MM.1S (cell line): ENCODE results near the gene ZNRF1.

ENCODE experiments used
- DNase-seq: peaks from one replicate; pipeline ENCODE4 v3.0.0-alpha.2; 2015
- H2AFZ ChIP-seq: fragments of 300-600 bp; sonication (generic); 2 replicates; pipeline ENCODE4 v1.6.0; 2016; ENCODE audit warnings: antibody characterized with exemption, low read length
- H3F3A ChIP-seq: fragments of 300-600 bp; sonication (generic); 2 replicates; pipeline ENCODE4 v1.6.1; 2016; ENCODE audit warnings: mild to moderate bottlenecking, antibody characterized with exemption, low read length, moderate library complexity, mixed read lengths; ENCODE audit not compliant: insufficient read depth
- H3K27ac ChIP-seq: fragments of 300-600 bp; sonication (generic); 2 replicates; pipeline ENCODE4 v1.5.1; 2016; ENCODE audit warnings: mild to moderate bottlenecking, low read length
- H3K27me3 ChIP-seq: fragments of 300-600 bp; sonication (generic); replicated peaks from 2 replicates; pipeline ENCODE4 v1.6.0; 2016; ENCODE audit warnings: low read length; ENCODE audit not compliant: insufficient read depth
- H3K36me3 ChIP-seq: fragments of 300-600 bp; sonication (generic); replicated peaks from 2 replicates; pipeline ENCODE4 v1.6.1; 2016; ENCODE audit warnings: mild to moderate bottlenecking, low read length, mixed read lengths; ENCODE audit not compliant: insufficient read depth
- H3K4me1 ChIP-seq: fragments of 300-600 bp; sonication (generic); 2 replicates; pipeline ENCODE4 v1.6.1; 2016; ENCODE audit warnings: low read length, mixed read lengths
- H3K4me2 ChIP-seq: fragments of 300-600 bp; sonication (generic); 2 replicates; pipeline ENCODE4 v1.6.0; 2016; ENCODE audit warnings: low read depth, low read length
- H3K4me3 ChIP-seq: fragments of 300-600 bp; sonication (generic); 2 replicates; pipeline ENCODE4 v1.5.1; 2016; ENCODE audit warnings: low read length, mixed read lengths
- H3K79me2 ChIP-seq: fragments of 300-600 bp; sonication (generic); 2 replicates; pipeline ENCODE4 v1.6.1; 2016; ENCODE audit warnings: mixed run types, low read length, mixed read lengths
- H3K9ac ChIP-seq: fragments of 300-600 bp; sonication (generic); 2 replicates; pipeline ENCODE4 v1.6.1; 2016; ENCODE audit warnings: low read length, mixed read lengths
- H3K9me2 ChIP-seq: fragments of 300-600 bp; sonication (generic); replicated peaks from 2 replicates; pipeline ENCODE4 v1.6.1; 2016; ENCODE audit warnings: mild to moderate bottlenecking, low read length, mixed read lengths; ENCODE audit not compliant: insufficient read depth
- H3K9me3 ChIP-seq: fragments of 300-600 bp; sonication (generic); replicated peaks from 2 replicates; pipeline ENCODE4 v1.6.1; 2016; ENCODE audit warnings: mild to moderate bottlenecking, low read length, mixed read lengths; ENCODE audit not compliant: insufficient read depth
- H4K20me1 ChIP-seq: fragments of 300-600 bp; sonication (generic); 2 replicates; pipeline ENCODE4 v1.6.1; 2016; ENCODE audit warnings: mild to moderate bottlenecking, low read length, moderate library complexity, mixed read lengths; ENCODE audit not compliant: insufficient read depth
- EZH2 ChIP-seq: fragments of 300-600 bp; sonication (generic); optimal IDR thresholded peaks from 2 replicates; pipeline ENCODE3; 2017; ENCODE audit warnings: low read depth, mild to moderate bottlenecking, antibody characterized with exemption, low read length, mixed read lengths
- EZH2phosphoT487 ChIP-seq: fragments of 300-600 bp; sonication (generic); IDR thresholded peaks from 2 replicates; pipeline ENCODE4 v1.6.1; 2018; ENCODE audit warnings: antibody characterized with exemption, low read length
- TF ChIP-seq, protein P1 (sequence below): fragments of 300-600 bp; sonication (generic); IDR thresholded peaks from 2 replicates; pipeline ENCODE4 v1.5.1; 2016; ENCODE audit warnings: antibody characterized with exemption, low read length, mixed read lengths

The ZNRF1 gene

DNA sequence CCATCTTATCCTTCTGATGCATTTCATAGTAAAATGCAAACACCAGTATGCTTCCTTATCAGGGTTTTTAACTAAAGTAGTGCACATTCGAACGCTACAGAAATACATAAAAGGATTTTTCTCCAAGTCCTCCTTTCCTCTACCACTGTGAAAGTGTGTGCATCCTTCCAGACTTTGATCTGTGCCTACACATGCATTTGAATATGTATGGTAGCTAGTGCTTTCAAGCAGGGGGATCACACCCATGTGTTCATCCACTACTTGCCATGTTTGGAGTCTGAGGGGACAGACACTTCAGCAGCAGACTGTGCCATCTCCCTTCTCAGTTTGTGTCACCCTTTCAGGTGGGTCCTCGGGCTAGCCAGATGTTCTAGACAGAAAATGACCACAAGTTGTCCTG, 102.8 kb downstream of the ZNRF1 start:
- H3K4me1 ChIP-seq: no peaks in the 10 kb centered on the region

DNA sequence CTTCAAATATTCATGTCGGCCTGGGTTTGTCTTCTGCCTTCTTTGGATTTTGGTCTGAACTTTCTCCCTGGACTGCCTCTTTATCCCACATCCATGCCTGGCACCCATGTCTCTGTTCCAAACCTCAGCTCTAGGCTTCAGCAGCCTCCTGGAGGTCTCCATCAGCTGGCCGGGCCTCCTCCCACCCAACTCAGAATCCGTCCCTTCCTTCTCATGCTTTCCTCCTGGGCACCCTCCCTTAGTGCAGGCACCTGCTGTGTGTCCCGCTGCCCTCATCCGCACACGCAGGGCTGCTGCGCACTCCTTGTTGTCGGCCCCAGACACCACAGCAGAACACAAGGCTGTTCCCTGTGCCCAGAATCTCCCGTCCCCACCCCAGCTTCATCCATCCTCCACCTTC, 103.8 kb downstream of the ZNRF1 start:
- no peaks in the 10 kb centered on the region for H3K9me3 ChIP-seq
- no peaks in the 10 kb centered on the region for H3K36me3 ChIP-seq
- H3K4me2 ChIP-seq: no peak overlapping the region
- no peak overlapping the region for H3K27ac ChIP-seq
- H3K9me2 ChIP-seq: no peaks in the 10 kb centered on the region
- no peaks in the 10 kb centered on the region for H3K27me3 ChIP-seq
- no peaks in the 10 kb centered on the region for H3K4me1 ChIP-seq
- DNase-seq: no peak
- no peaks in the 10 kb centered on the region for H4K20me1 ChIP-seq
- TF ChIP-seq EZH2 (no peak), EZH2phosphoT487 (no peak)
- TF ChIP-seq, protein P1, sequence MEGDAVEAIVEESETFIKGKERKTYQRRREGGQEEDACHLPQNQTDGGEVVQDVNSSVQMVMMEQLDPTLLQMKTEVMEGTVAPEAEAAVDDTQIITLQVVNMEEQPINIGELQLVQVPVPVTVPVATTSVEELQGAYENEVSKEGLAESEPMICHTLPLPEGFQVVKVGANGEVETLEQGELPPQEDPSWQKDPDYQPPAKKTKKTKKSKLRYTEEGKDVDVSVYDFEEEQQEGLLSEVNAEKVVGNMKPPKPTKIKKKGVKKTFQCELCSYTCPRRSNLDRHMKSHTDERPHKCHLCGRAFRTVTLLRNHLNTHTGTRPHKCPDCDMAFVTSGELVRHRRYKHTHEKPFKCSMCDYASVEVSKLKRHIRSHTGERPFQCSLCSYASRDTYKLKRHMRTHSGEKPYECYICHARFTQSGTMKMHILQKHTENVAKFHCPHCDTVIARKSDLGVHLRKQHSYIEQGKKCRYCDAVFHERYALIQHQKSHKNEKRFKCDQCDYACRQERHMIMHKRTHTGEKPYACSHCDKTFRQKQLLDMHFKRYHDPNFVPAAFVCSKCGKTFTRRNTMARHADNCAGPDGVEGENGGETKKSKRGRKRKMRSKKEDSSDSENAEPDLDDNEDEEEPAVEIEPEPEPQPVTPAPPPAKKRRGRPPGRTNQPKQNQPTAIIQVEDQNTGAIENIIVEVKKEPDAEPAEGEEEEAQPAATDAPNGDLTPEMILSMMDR: no peak
- H3K79me2 ChIP-seq: no peaks in the 10 kb centered on the region
- no peak overlapping the region for H3K9ac ChIP-seq
- H2AFZ ChIP-seq: no peak overlapping the region
- H3K4me3 ChIP-seq: no peak overlapping the region
- H3F3A ChIP-seq: no peaks in the 10 kb centered on the region

More for the DNA sequence above, 102.8 kb downstream of the ZNRF1 start:
- DNase-seq: no peak
- H3K9ac ChIP-seq: no peak overlapping the region
- H3K27me3 ChIP-seq: no peaks in the 10 kb centered on the region
- no peaks in the 10 kb centered on the region for H3K79me2 ChIP-seq
- H3F3A ChIP-seq: no peaks in the 10 kb centered on the region
- no peaks in the 10 kb centered on the region for H3K9me2 ChIP-seq
- no peaks in the 10 kb centered on the region for H3K36me3 ChIP-seq
- no peak overlapping the region for H2AFZ ChIP-seq
- no peak overlapping the region for H3K4me3 ChIP-seq
- H3K27ac ChIP-seq: no peak overlapping the region
- TF ChIP-seq, protein P1: no peak
- no peak for TF ChIP-seq EZH2
- TF ChIP-seq EZH2phosphoT487: no peak
- no peak overlapping the region for H3K4me2 ChIP-seq
- H3K9me3 ChIP-seq: no peaks in the 10 kb centered on the region
- no peaks in the 10 kb centered on the region for H4K20me1 ChIP-seq

DNA sequence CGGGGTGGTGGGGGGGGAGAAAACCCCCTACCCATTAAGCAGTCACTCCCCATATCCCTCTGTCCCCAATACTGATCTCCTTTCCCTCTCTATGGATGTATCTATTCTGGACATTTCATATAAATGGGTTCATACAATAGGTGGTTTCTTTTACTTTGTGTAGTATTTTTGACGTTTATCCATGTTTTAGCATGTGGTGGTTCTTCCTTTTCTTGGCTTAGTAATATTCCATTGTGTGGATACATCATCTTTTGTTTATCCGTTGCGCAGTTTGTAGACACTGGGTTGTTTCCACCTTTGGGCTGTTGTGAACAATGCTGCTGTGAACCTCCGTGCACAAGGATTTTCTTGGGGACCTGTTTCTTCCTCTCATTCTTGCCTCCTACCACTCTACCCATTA, 105.2 kb downstream of the ZNRF1 start:
- Histone ChIP-seq H2AFZ (no peak overlapping the region), H3K4me2 (no peak overlapping the region), H3K4me1 (no peaks in the 10 kb centered on the region), H3K27ac (no peak overlapping the region), H3F3A (no peaks in the 10 kb centered on the region), H3K9ac (no peak overlapping the region), H3K4me3 (no peak overlapping the region), H3K27me3 (no peaks in the 10 kb centered on the region), H3K9me2 (no peaks in the 10 kb centered on the region), H3K36me3 (no peaks in the 10 kb centered on the region), H3K79me2 (no peaks in the 10 kb centered on the region), H4K20me1 (no peaks in the 10 kb centered on the region), H3K9me3 (no peaks in the 10 kb centered on the region)
- TF ChIP-seq EZH2phosphoT487 (no peak), EZH2 (no peak)
- TF ChIP-seq, protein P1: no peak
- no peak for DNase-seq
